ENCODE measurements around the gene OTULIN. TPM values are rescaled to one million over a fixed set of nuclear protein-coding genes. Genes with fewer than 3 reads are reported as not detected.

OTULIN gene
- total and polyA plus RNA-seq, 2 of the 8 experiments (the other 6 are each of a cell fraction or from before 2014, with no cell fraction given), result 5.2 to 34.8 TPM

- WGBS, 2 experiments (ENCODE audit: extremely low coverage in 1 of 2, insufficient coverage in 1 of 2, insufficient read length in 1 of 2, insufficient replicate concordance in 2 of 2, low coverage in 1 of 2, low lambda C conversion rate in 2 of 2, missing lambda C conversion rate in 1 of 2), result 90% methylated on average over 14 of the region's 14 CpGs; no CpG with 5 or more reads in 1 of the 2 experiments
- no peaks in the 10 kb centered on the region for H3K23me2 ChIP-seq (ENCODE audit: low read depth, low read length)
- H3K23ac ChIP-seq (ENCODE audit: insufficient read length), result no peak overlapping the region
- no peak overlapping the region for H4K8ac ChIP-seq (ENCODE audit: extremely low read depth, insufficient read depth, low read length)
- H3K4ac ChIP-seq (replicated peaks; ENCODE audit: insufficient read length, low read depth, low read length), result no peak overlapping the region
- peaks cover 0 to 15% (median 5%) of the 10 kb centered on the region in 4 experiments; a peak in 5 of 7 replicates for H3K4me1 ChIP-seq (replicated peaks in 1 of 4; ENCODE audit: control insufficient read depth in 3 of 4, insufficient read depth in 4 of 4, low read length in 3 of 4)
- H2BK120ac ChIP-seq (replicated peaks; ENCODE audit: low read depth, low read length), result no peak overlapping the region
- H3K79me2 ChIP-seq (ENCODE audit: control insufficient read depth in 1 of 2, insufficient read depth in 2 of 2, low read length in 2 of 2), result no peaks in the 10 kb centered on the region
- no peak overlapping the region for H3K14ac ChIP-seq (ENCODE audit: insufficient read length)
- TF ChIP-seq SRF (IDR thresholded peaks at IDR 0.05; ENCODE audit: low read depth, low read length) (no peak), RBBP5 (IDR thresholded peaks at IDR 0.05; ENCODE audit: borderline replicate concordance, low read depth, low read length) (no peak), ZNF274 (IDR thresholded peaks at IDR 0.05; ENCODE audit: borderline replicate concordance, extremely low read depth, low read length) (no peak), POLR2A (IDR thresholded peaks at IDR 0.05; ENCODE audit: control extremely low read depth in 1 of 2, low read depth in 2 of 2, low read length in 2 of 2) (no peak), SIRT6 (IDR thresholded peaks at IDR 0.05; ENCODE audit: low read length) (no peak), SIN3A (conservative IDR thresholded peaks at IDR 0.05 in 1 of 2, IDR thresholded peaks at IDR 0.05 in 1 of 2; ENCODE audit: low read depth in 1 of 2, low read length in 2 of 2) (no peak), ATF2 (IDR thresholded peaks at IDR 0.05; ENCODE audit: low read length) (no peak), POLR2AphosphoS5 (IDR thresholded peaks at IDR 0.05; ENCODE audit: low read depth, low read length) (no peak)
- H4K20me1 ChIP-seq (replicated peaks in 1 of 2; ENCODE audit: control insufficient read depth in 1 of 2, insufficient read depth in 2 of 2, low read length in 2 of 2), result no peaks in the 10 kb centered on the region
- no peak overlapping the region for H3K27ac ChIP-seq (ENCODE audit: low read depth, low read length)
- POLR2A ChIA-PET (ENCODE audit: partially characterized antibody), result no interaction called here
- H2BK15ac ChIP-seq (ENCODE audit: low read length), result no peak overlapping the region
- no peak overlapping the region for H4K5ac ChIP-seq (ENCODE audit: insufficient read length, low read depth, low read length)
- H3K79me1 ChIP-seq (ENCODE audit: low read depth, low read length), result no peaks in the 10 kb centered on the region
- no peak overlapping the region for H2AFZ ChIP-seq (ENCODE audit: low read length)
- no peak overlapping the region for H3K56ac ChIP-seq (replicated peaks; ENCODE audit: insufficient read length, low read depth, low read length)
- no peak overlapping the region for H3K4me3 ChIP-seq (ENCODE audit: extremely low read depth in 1 of 4, insufficient read depth in 2 of 4, low read depth in 3 of 4, low read length in 4 of 4)
- no peak overlapping the region for H4K91ac ChIP-seq (replicated peaks; ENCODE audit: insufficient read length, low read length)
- H2BK20ac ChIP-seq (ENCODE audit: low read length), result no peak overlapping the region
- no peak overlapping the region for H3K4me2 ChIP-seq (ENCODE audit: insufficient read depth in 1 of 2, low read depth in 2 of 2, low read length in 2 of 2)
- H3K18ac ChIP-seq (ENCODE audit: extremely low read depth, low read length), result no peak overlapping the region
- H2BK12ac ChIP-seq (ENCODE audit: low read depth, low read length), result no peak overlapping the region
- CTCF ChIA-PET (ENCODE audit: partially characterized antibody), result interaction anchor here (1.0 to 1.4 kb wide), 3 partner anchors 13 to 19 kb away, joined by 3 to 5 read pairs (median 4); no protein-coding TSS in a partner anchor
- no peaks in the 10 kb centered on the region for H3K9me3 ChIP-seq (ENCODE audit: insufficient read depth in 2 of 2, low read depth in 1 of 2, low read length in 1 of 2)
- FAIRE-seq (no peak), DNase-seq (ENCODE audit: low read depth in 1 of 2, low spot score in 2 of 2) (no peak)
- H2AK5ac ChIP-seq (ENCODE audit: low read depth, low read length), result no peak overlapping the region
- no peaks in the 10 kb centered on the region for H3K36me3 ChIP-seq (ENCODE audit: control insufficient read depth in 2 of 4, insufficient read depth in 4 of 4, low read length in 3 of 4)
- H3K9ac ChIP-seq (replicated peaks in 1 of 4; ENCODE audit: extremely low read depth in 1 of 4, low read depth in 3 of 4, low read length in 3 of 4), result no peak overlapping the region
- H3K27me3 ChIP-seq (replicated peaks in 1 of 4; ENCODE audit: control insufficient read depth in 3 of 4, extremely low read depth in 1 of 4, insufficient read depth in 3 of 4, low read length in 3 of 4), result no peaks in the 10 kb centered on the region; a peak in 1 of 7 replicates
- no peak overlapping the region for H2BK5ac ChIP-seq (ENCODE audit: low read depth, low read length)
Observed at GRCh38 chr5:14745753-14746152, 81.2 kb downstream of the OTULIN start.
